Measurements from ENCODE around the gene UEVLD. TPM values are rescaled to one million over a fixed set of nuclear protein-coding genes. Genes with fewer than 3 reads are reported as not detected.
A peak's percentile ranks its signal among the peaks of the same experiment; 100 is the strongest.

UEVLD gene
- total RNA-seq, 1 experiment from 2014 or later = 31.6 TPM

- no TSS peak for BruUV-seq (replicated peaks)
- no peaks in the 10 kb centered on the region for H3K4me1 ChIP-seq (replicated peaks; ENCODE audit: insufficient read depth)
- H3K36me3 ChIP-seq (ENCODE audit: low read depth) = 0 out of 2 replicates have a peak, but pooled peaks cover 19% of the 10 kb centered on the region
- no peaks in the 10 kb centered on the region for H4K20me1 ChIP-seq (ENCODE audit: insufficient read depth)
- H3F3A ChIP-seq (ENCODE audit: insufficient read depth, low read depth) = no peaks in the 10 kb centered on the region; the same call in 1 of the 2 replicates
- CTCF ChIA-PET = no interaction called here
- intact Hi-C loops (cut with micrococcal nuclease; ENCODE audit: unreplicated experiment) = no loop called here
- no peaks in the 10 kb centered on the region for H3K9me3 ChIP-seq (ENCODE audit: insufficient read depth, low read depth)
- TF ChIP-seq EZH2 (IDR thresholded peaks at IDR 0.05; ENCODE audit: low read depth) (no peak), CTCF (conservative IDR thresholded peaks at IDR 0.05) (no peak)
- no peaks in the 10 kb centered on the region for H3K9me2 ChIP-seq (ENCODE audit: insufficient read depth)
- H3K79me2 ChIP-seq (ENCODE audit: low read depth) = no peaks in the 10 kb centered on the region
- no peaks in the 10 kb centered on the region for H3K27me3 ChIP-seq (ENCODE audit: insufficient read depth, low read depth)
- no peak overlapping the region for H3K27ac ChIP-seq
- H3K4me3 ChIP-seq = no peak overlapping the region
- H3K4me2 ChIP-seq = no peak overlapping the region
- DNase-seq = no peak
- H2AFZ ChIP-seq = no peak overlapping the region
- POLR2A ChIA-PET (ENCODE audit: unreplicated experiment) = no interaction called here
Observed at GRCh38 chr11:18548001-18548400, 40.5 kb downstream of the UEVLD start.

GRCh38 chr11:18540207-18541009, 48.1 kb downstream of the UEVLD start:
- ChIA-PET CTCF (interaction anchor here (0.6 to 1.1 kb wide), 6 partner anchors 45 to 225 kb away, joined by 3 to 11 read pairs (median 3); no protein-coding TSS in a partner anchor), POLR2A (ENCODE audit: unreplicated experiment) (interaction anchor here (0.6 to 0.8 kb wide), 3 partner anchors 13 to 450 kb away, joined by 3 to 6 read pairs (median 5); no protein-coding TSS in a partner anchor)
- no TSS peak for BruUV-seq (replicated peaks)
- Histone ChIP-seq H3K4me2 (no peak overlapping the region), H4K20me1 (ENCODE audit: insufficient read depth) (no peaks in the 10 kb centered on the region; the same call in 1 of the 2 replicates), H3K9me2 (ENCODE audit: insufficient read depth) (no peaks in the 10 kb centered on the region), H3K4me1 (replicated peaks; ENCODE audit: insufficient read depth) (no peaks in the 10 kb centered on the region), H3K4me3 (no peak overlapping the region), H2AFZ (no peak overlapping the region), H3F3A (ENCODE audit: insufficient read depth, low read depth) (peaks cover 10% of the 10 kb centered on the region; the same call in 1 of the 2 replicates), H3K9me3 (ENCODE audit: insufficient read depth, low read depth) (no peaks in the 10 kb centered on the region), H3K36me3 (ENCODE audit: low read depth) (0 out of 2 replicates have a peak, but pooled peaks cover 4% of the 10 kb centered on the region), H3K27ac (no peak overlapping the region), H3K79me2 (ENCODE audit: low read depth) (no peaks in the 10 kb centered on the region), H3K27me3 (ENCODE audit: insufficient read depth, low read depth) (no peaks in the 10 kb centered on the region)
- intact Hi-C loops (cut with micrococcal nuclease; ENCODE audit: unreplicated experiment) = loop anchor here (2.0 kb wide), 1 partner anchor 192 kb away; no protein-coding TSS in a partner anchor
- TF ChIP-seq CTCF (conservative IDR thresholded peaks at IDR 0.05) (peak; percentile 78), EZH2 (IDR thresholded peaks at IDR 0.05; ENCODE audit: low read depth) (no peak)
- DNase-seq = peak in 1 of 2 experiments; percentile 51

GRCh38 chr11:18536209-18536608, 52.3 kb downstream of the UEVLD start:
- POLR2A ChIA-PET (ENCODE audit: unreplicated experiment) = no interaction called here
- H3K36me3 ChIP-seq (ENCODE audit: low read depth) = 0 out of 2 replicates have a peak, but pooled peaks cover 13% of the 10 kb centered on the region
- H3K9me2 ChIP-seq (ENCODE audit: insufficient read depth) = no peaks in the 10 kb centered on the region
- H3F3A ChIP-seq (ENCODE audit: insufficient read depth, low read depth) = peaks cover 12% of the 10 kb centered on the region; the same call in 1 of the 2 replicates
- DNase-seq = no peak
- CTCF ChIA-PET = interaction anchor here (0.5 kb wide), 1 partner anchor 507 kb away, joined by 4 read pairs; no protein-coding TSS in a partner anchor
- TF ChIP-seq CTCF (conservative IDR thresholded peaks at IDR 0.05) = no peak
- no peak for TF ChIP-seq EZH2 (IDR thresholded peaks at IDR 0.05; ENCODE audit: low read depth)
- H3K27me3 ChIP-seq (ENCODE audit: insufficient read depth, low read depth) = no peaks in the 10 kb centered on the region
- no peak overlapping the region for H2AFZ ChIP-seq
- no peaks in the 10 kb centered on the region; the same call in 1 of the 2 replicates for H4K20me1 ChIP-seq (ENCODE audit: insufficient read depth)
- no peaks in the 10 kb centered on the region for H3K9me3 ChIP-seq (ENCODE audit: insufficient read depth, low read depth)
- no peak overlapping the region for H3K4me2 ChIP-seq
- H3K4me3 ChIP-seq = no peak overlapping the region
- no TSS peak for BruUV-seq (replicated peaks)
- H3K27ac ChIP-seq = no peak overlapping the region
- no peaks in the 10 kb centered on the region for H3K4me1 ChIP-seq (replicated peaks; ENCODE audit: insufficient read depth)
- H3K79me2 ChIP-seq (ENCODE audit: low read depth) = no peaks in the 10 kb centered on the region
- intact Hi-C loops (cut with micrococcal nuclease; ENCODE audit: unreplicated experiment) = no loop called here

Measured in PC-9 (cell line).